H9 (cell line): ENCODE measurements around the gene PTPRN2. TPM values are rescaled to one million over a fixed set of nuclear protein-coding genes. Genes with fewer than 3 reads are reported as not detected.

Experiments
- DNase-seq: peaks from one replicate; pipeline ENCODE4 v3.0.0-alpha.2; 2017
- H2AFZ ChIP-seq: one replicate; pipeline ENCODE4 v1.6.1; 2013; ENCODE audit warnings: mild to moderate bottlenecking, low read length, control low read depth, moderate library complexity
- H2AK5ac ChIP-seq: 2 replicates; pipeline ENCODE4 v1.6.1; 2013; ENCODE audit warnings: low read length, control low read depth, mixed read lengths; ENCODE audit not compliant: insufficient read length
- H2BK120ac ChIP-seq: one replicate; pipeline ENCODE4 v1.6.1; 2013; ENCODE audit warnings: low read depth, mild to moderate bottlenecking, low read length, control low read depth, inconsistent platforms; ENCODE audit not compliant: poor library complexity, severe bottlenecking
- H2BK12ac ChIP-seq: 2 replicates; pipeline ENCODE4 v1.6.1; 2013; ENCODE audit warnings: low read length, control low read depth, mixed read lengths, low read depth; ENCODE audit not compliant: insufficient read length
- H2BK15ac ChIP-seq: 2 replicates; pipeline ENCODE4 v1.6.1; 2013; ENCODE audit warnings: low read depth, low read length, control low read depth
- H2BK20ac ChIP-seq: one replicate; pipeline ENCODE4 v1.6.1; 2013; ENCODE audit warnings: low read depth, mild to moderate bottlenecking, low read length, control low read depth, inconsistent platforms; ENCODE audit not compliant: poor library complexity, severe bottlenecking
- H2BK5ac ChIP-seq: 2 replicates; pipeline ENCODE4 v1.6.1; 2013; ENCODE audit warnings: low read length, control low read depth, mixed read lengths; ENCODE audit not compliant: insufficient read length
- H3K14ac ChIP-seq: 2 replicates; pipeline ENCODE4 v1.6.1; 2013; ENCODE audit warnings: low read length, control low read depth; ENCODE audit not compliant: insufficient read depth
- H3K18ac ChIP-seq: 2 replicates; pipeline ENCODE4 v1.6.1; 2013; ENCODE audit warnings: low read depth, mild to moderate bottlenecking, mixed read lengths, low read length, control low read depth; ENCODE audit not compliant: insufficient read length
- H3K23ac ChIP-seq: 2 replicates; pipeline ENCODE4 v1.6.1; 2013; ENCODE audit warnings: low read length, control low read depth, mixed read lengths, low read depth; ENCODE audit not compliant: insufficient read length
- H3K23me2 ChIP-seq: 2 replicates; pipeline ENCODE4 v1.6.1; 2013; ENCODE audit warnings: low read depth, mild to moderate bottlenecking, mixed read lengths, low read length, control low read depth; ENCODE audit not compliant: insufficient read length, poor library complexity, severe bottlenecking
- H3K27ac ChIP-seq: 2 replicates; pipeline ENCODE4 v1.5.1; 2013; ENCODE audit warnings: low read length, control low read depth, mixed read lengths, low read depth; ENCODE audit not compliant: insufficient read length
- H3K27me3 ChIP-seq: 2 replicates; pipeline ENCODE4 v1.6.1; 2013; ENCODE audit warnings: low read length, control low read depth, inconsistent platforms; ENCODE audit not compliant: insufficient read depth
- H3K4ac ChIP-seq: 2 replicates; pipeline ENCODE4 v1.6.1; 2013; ENCODE audit warnings: low read depth, mild to moderate bottlenecking, control low read depth, inconsistent platforms, low read length, moderate library complexity
- H3K4me1 ChIP-seq: 2 replicates; pipeline ENCODE4 v1.6.1; 2013; ENCODE audit warnings: low read length, control low read depth, inconsistent platforms; ENCODE audit not compliant: insufficient read depth
- H3K4me2 ChIP-seq: 2 replicates; pipeline ENCODE4 v1.6.1; 2013; ENCODE audit warnings: low read length, control low read depth, mixed read lengths; ENCODE audit not compliant: insufficient read length, insufficient read depth
- H3K56ac ChIP-seq: 2 replicates; pipeline ENCODE4 v1.6.1; 2013; ENCODE audit warnings: low read depth, mild to moderate bottlenecking, mixed read lengths, low read length, control low read depth; ENCODE audit not compliant: insufficient read length
- H3K79me1 ChIP-seq: 2 replicates; pipeline ENCODE4 v1.6.1; 2013; ENCODE audit warnings: low read depth, mild to moderate bottlenecking, moderate library complexity, low read length, control low read depth, inconsistent platforms; ENCODE audit not compliant: insufficient read depth, poor library complexity, severe bottlenecking
- H3K79me2 ChIP-seq: 2 replicates; pipeline ENCODE4 v1.6.1; 2013; ENCODE audit warnings: low read length, control low read depth, inconsistent platforms; ENCODE audit not compliant: insufficient read depth
- H3K9ac ChIP-seq: 2 replicates; pipeline ENCODE4 v1.6.1; 2013; ENCODE audit warnings: low read length, control low read depth, mixed read lengths; ENCODE audit not compliant: insufficient read length; ENCODE audit errors: extremely low read depth
- H3K9me3 ChIP-seq: one replicate; pipeline ENCODE4 v1.6.1; 2013; ENCODE audit warnings: low read depth, low read length, inconsistent platforms; ENCODE audit not compliant: control insufficient read depth
- H3T11ph ChIP-seq: one replicate; pipeline ENCODE4 v1.6.1; 2013; ENCODE audit warnings: mild to moderate bottlenecking, low read length, control low read depth, inconsistent platforms
- H4K20me1 ChIP-seq: one replicate; pipeline ENCODE4 v1.6.1; 2013; ENCODE audit not compliant: control insufficient read depth, insufficient read length, insufficient read depth
- H4K5ac ChIP-seq: 2 replicates; pipeline ENCODE4 v1.6.1; 2013; ENCODE audit warnings: low read depth, mild to moderate bottlenecking, mixed read lengths, low read length, control low read depth; ENCODE audit not compliant: insufficient read length
- H4K8ac ChIP-seq: replicated peaks from 2 replicates; pipeline ENCODE4 v1.6.1; 2013; ENCODE audit warnings: low read length, control low read depth, mixed read lengths, low read depth; ENCODE audit not compliant: insufficient read length
- H4K91ac ChIP-seq: 2 replicates; pipeline ENCODE4 v1.6.1; 2013; ENCODE audit warnings: low read depth, mild to moderate bottlenecking, moderate library complexity, mixed read lengths, low read length, control low read depth; ENCODE audit not compliant: insufficient read length
- H3K27ac Mint-ChIP-seq, 3 experiments: 2 replicates in 2 of 3; 3 replicates in 1 of 3; pipeline ENCODE4 v1.8.0; 2020 to 2021; ENCODE audit warnings: mixed read lengths in 3 of 3, mild to moderate bottlenecking in 1 of 3, moderate library complexity in 1 of 3
- H3K27me3 Mint-ChIP-seq: 2 replicates; pipeline ENCODE4 v1.8.0; 2021; ENCODE audit warnings: low read depth, mild to moderate bottlenecking, moderate library complexity, mixed read lengths
- H3K36me3 Mint-ChIP-seq, 3 experiments: 2 replicates in 2 of 3; 3 replicates in 1 of 3; pipeline ENCODE4 v1.8.0; 2020 to 2021; ENCODE audit warnings: low read depth in 3 of 3, mixed read lengths in 3 of 3; ENCODE audit not compliant: insufficient read depth in 1 of 3
- H3K4me1 Mint-ChIP-seq, 2 experiments: 2 replicates each; pipeline ENCODE4 v1.8.0; 2020; ENCODE audit warnings: mixed read lengths in 2 of 2
- H3K4me3 Mint-ChIP-seq, 2 experiments: 2 replicates in 1 of 2; 3 replicates in 1 of 2; pipeline ENCODE4 v1.8.0; 2020 to 2021; ENCODE audit warnings: mild to moderate bottlenecking in 2 of 2, mixed read lengths in 2 of 2, moderate library complexity in 1 of 2
- H3K9me3 Mint-ChIP-seq, 2 experiments: 2 replicates in 1 of 2; 3 replicates in 1 of 2; pipeline ENCODE4 v1.8.0; 2020; ENCODE audit warnings: mild to moderate bottlenecking in 2 of 2, mixed read lengths in 2 of 2, moderate library complexity in 1 of 2
- CTCF ChIP-seq: fragments of 200-600 bp; sonication (generic); conservative IDR thresholded peaks from 3 replicates; pipeline ENCODE4 v1.8.0; 2021; ENCODE audit warnings: antibody characterized with exemption, mild to moderate bottlenecking
- WGBS: extraction: QIAGEN DNeasy Blood & Tissue Kit; methylation state at CpG from one replicate; pipeline ENCODE4 v1.1.7; 2013; ENCODE audit warnings: missing lambda C conversion rate, low lambda C conversion rate, mixed read lengths; ENCODE audit not compliant: insufficient read length; ENCODE audit errors: extremely low coverage; 5-methylcytosine and 5-hydroxymethylcytosine counted together
- total RNA-seq: library from RNA; stranded (reverse); gene quantifications from 2 replicates; pipeline ENCODE4 v1.2.1, GENCODE V29; 2021

The PTPRN2 gene
- total RNA-seq, 1 experiment from 2014 or later: 5.2 TPM

GRCh38 chr7:158495786-158496185 lies 91.8 kb downstream of the PTPRN2 start:
- no CpG with 5 or more reads among the region's 6 CpGs for WGBS
- peak overlapping the region; percentile 64 to 96 (median 91); a peak in 3 of 7 replicates for H3K27ac Mint-ChIP-seq

More at GRCh38 chr7:158495786-158496185, 91.8 kb downstream of the PTPRN2 start:
- Mint-ChIP-seq H3K4me1 (peaks cover 56 to 66% of the 10 kb centered on the region in 2 experiments), H3K9me3 (no peaks in the 10 kb centered on the region), H3K4me3 (peak overlapping the region; percentile 48 to 70), H3K36me3 (no peaks in the 10 kb centered on the region; a peak in 1 of 7 replicates), H3K27me3 (peaks cover 2% of the 10 kb centered on the region)
- H3K4ac ChIP-seq: no peak overlapping the region
- H2BK120ac ChIP-seq: no peak overlapping the region
- TF ChIP-seq CTCF: peak; percentile 32; the same call in 2 of the 3 replicates
- no peak overlapping the region for H4K91ac ChIP-seq
- H3K9me3 ChIP-seq: no peaks in the 10 kb centered on the region
- H3T11ph ChIP-seq: no peak overlapping the region
- H3K27me3 ChIP-seq: no peaks in the 10 kb centered on the region
- no peak overlapping the region for H3K18ac ChIP-seq
- H3K23ac ChIP-seq: no peak overlapping the region
- no peak overlapping the region for H4K5ac ChIP-seq
- no peaks in the 10 kb centered on the region for H3K79me2 ChIP-seq
- H3K79me1 ChIP-seq: no peaks in the 10 kb centered on the region
- H3K4me2 ChIP-seq: peak overlapping the region; percentile 49
- no peak overlapping the region for H2BK15ac ChIP-seq
- H3K4me1 ChIP-seq: peaks cover 4% of the 10 kb centered on the region; the same call in 1 of the 2 replicates
- peaks cover 7% of the 10 kb centered on the region for H3K23me2 ChIP-seq
- no peak overlapping the region for H3K9ac ChIP-seq
- H3K56ac ChIP-seq: no peak overlapping the region
- H2AK5ac ChIP-seq: no peak overlapping the region
- H3K27ac ChIP-seq: no peak overlapping the region
- H2BK12ac ChIP-seq: no peak overlapping the region
- no peak overlapping the region for H2AFZ ChIP-seq
- DNase-seq: peak; percentile 84
- H2BK20ac ChIP-seq: no peak overlapping the region
- no peaks in the 10 kb centered on the region for H4K20me1 ChIP-seq
- no peak overlapping the region for H2BK5ac ChIP-seq
- no peak overlapping the region for H3K14ac ChIP-seq
- H4K8ac ChIP-seq: no peak overlapping the region
